Putamen (tissue), 1 donor: ENCODE data around the gene ZNRF2.
A peak's percentile ranks its signal among the peaks of the same experiment; 100 is the strongest.

Experiments used
- DNase-seq: peaks from one replicate; pipeline ENCODE4 v3.0.0-alpha.2; 2016; ENCODE audit warnings: low spot score

Gene ZNRF2

DNA sequence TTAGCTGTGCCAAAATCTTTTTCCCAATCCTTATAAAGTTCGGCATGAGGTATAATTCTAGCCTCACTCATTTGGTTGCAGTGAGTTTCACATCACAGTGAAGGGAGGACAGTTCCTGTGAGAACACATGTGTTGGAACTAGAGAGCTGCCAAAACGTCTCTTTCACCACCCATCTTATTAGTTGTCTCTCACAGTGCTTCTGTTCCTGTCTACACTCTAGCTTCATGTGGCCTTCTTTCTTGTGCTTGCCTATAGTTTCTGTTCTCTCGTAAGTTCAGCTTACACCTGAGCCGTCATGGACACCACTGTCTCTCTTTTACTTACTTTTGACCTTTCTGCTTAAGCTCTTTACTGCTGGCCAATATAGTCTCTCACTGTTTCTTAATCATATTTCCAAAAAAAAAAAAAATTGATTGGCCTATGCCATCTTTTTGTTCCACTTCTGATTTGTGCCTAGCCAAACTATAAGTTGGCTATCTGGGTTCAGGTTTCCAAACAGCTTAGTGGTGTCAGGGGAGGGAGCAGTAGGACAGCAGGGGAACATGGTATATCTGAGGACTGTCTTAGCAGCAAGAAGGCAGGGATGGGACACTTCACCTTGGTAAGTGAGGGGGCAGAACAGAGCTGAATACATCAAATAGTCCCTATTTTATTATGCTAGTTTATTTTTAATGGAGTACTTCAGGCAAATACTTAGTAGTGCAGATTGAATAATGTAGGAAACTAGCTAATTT lies 38.0 kb downstream of the ZNRF2 start:
- DNase-seq: peak; percentile 21

GRCh38 chr7:30323006-30323355 lies 38.6 kb downstream of the ZNRF2 start:
- DNase-seq: no peak

DNA sequence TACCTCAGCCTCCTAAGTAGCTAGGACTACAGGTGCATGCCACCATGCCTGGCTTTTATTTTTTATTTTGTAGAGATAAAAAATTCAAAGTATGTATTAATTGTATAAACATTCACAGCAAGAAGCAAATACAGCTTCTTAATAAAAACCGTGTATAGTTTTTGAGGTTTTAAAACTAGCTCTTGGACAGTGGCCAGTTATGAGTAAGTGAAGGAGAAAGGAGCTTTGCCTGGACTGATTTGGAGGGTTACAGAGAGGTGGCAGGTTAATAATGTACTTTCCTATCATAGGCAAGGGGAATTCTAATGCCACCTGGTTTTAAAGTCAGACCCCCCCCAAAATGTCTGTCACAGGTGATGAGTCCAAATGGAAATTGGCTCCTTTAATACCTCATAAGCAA lies 43.4 kb downstream of the ZNRF2 start:
- no peak for DNase-seq

- DNase-seq: no peak
These were observed 44.0 kb downstream of the ZNRF2 start for GRCh38 chr7:30328381-30328780.

GRCh38 chr7:30329716-30330115 lies 45.3 kb downstream of the ZNRF2 start:
- no peak for DNase-seq

- DNase-seq: no peak
These were observed 46.0 kb downstream of the ZNRF2 start for GRCh38 chr7:30330134-30331111.

DNA sequence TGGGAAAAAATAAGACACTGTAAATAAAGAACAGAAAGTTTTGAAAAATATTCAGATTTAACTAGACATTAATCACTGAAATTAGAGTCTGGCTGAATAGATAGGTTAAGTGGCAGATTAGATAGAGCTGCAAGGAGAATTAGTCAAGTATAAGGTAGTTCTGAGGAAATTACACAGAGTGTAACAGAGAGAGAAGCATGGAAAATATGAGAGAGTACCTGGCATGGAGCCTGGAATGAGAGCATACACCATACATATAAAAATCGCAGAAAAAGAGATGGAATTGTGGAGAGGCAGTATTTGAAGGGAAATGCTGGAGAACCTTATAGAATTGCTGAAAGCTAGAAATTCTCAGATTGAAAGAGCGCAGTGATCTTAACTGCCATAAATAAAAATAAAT lies 46.9 kb downstream of the ZNRF2 start:
- no peak for DNase-seq

GRCh38 chr7:30332549-30332948 lies 48.2 kb downstream of the ZNRF2 start:
- DNase-seq: no peak

DNA sequence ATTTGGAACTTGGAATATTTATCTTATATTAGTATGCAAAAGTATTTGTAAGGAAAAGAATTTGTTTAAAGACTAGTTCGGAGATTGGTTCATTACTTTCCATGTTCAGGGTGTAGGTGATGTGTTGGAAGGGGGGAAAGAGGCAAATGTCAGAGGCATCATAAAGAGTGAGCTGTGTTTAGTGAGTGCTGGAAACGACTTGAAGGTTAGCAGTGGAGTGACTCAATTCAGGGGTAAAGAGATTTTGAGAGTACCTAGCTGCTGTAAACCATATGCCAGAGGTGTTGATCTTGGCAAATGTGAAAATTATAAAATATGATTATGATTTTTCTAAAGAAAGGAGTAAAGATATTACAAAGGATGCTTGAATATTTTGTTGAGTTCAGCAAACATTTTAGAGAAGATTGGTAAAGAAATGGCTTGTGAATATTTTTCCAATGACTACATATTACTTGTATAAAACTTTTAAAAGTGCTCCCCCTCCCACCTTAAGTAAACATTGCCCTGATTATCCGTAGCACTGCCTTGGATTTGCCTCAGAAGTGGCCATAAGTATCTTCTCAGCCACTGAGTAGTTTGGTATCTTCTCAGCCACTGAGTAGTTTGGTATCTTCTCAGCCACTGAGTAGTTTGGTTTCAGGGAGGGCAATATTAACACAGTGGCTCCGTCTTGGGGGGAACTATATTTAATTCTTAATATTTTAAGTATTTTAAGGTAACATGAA lies 51.5 kb downstream of the ZNRF2 start:
- no peak for DNase-seq

DNA sequence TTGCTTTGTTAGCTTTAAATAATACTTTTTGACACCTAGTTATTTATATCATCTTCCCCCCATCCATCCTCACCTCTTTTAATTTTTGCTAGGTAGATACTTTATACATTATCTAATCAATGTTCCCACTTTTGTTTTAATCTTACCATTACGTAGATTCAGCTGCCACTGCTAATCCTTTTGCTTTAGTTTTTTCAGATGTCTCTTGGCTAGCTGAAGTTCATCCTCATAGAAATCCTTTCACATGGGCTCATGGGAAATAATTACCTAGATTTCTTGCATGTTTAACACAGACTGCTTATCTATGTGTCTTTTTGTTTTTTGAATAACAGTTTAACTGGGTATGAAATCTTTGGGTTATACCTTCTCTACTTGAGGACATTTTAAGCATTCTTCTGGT lies 60.1 kb downstream of the ZNRF2 start:
- DNase-seq: no peak

GRCh38 chr7:30347226-30348082 lies 63.1 kb downstream of the ZNRF2 start:
- DNase-seq: no peak

- DNase-seq: no peak
These were observed 63.7 kb downstream of the ZNRF2 start for GRCh38 chr7:30348083-30348560.

GRCh38 chr7:30349170-30349569 lies 64.8 kb downstream of the ZNRF2 start:
- no peak for DNase-seq

- DNase-seq: no peak
These were observed 65.4 kb downstream of the ZNRF2 start for GRCh38 chr7:30349816-30350215.

DNA sequence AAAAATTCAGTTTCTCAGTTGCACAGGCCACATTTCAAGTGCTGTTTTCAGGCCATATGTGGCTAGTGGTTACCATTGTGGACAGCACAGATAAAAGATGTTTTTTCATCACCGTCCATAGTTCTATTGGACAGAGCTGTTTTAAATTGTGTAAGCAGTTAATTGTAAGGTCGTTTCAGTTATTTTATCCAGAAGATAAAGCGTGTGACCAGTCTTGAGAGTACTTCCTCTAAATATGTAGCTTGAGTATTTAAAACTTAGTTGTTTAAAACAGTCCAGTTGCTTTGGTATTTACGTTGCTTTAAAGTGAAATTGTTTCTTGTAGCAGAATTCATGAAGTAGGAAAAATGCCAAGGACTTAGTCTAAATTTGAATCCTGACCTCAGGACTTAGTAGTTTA lies 66.9 kb downstream of the ZNRF2 start:
- DNase-seq: no peak

DNA sequence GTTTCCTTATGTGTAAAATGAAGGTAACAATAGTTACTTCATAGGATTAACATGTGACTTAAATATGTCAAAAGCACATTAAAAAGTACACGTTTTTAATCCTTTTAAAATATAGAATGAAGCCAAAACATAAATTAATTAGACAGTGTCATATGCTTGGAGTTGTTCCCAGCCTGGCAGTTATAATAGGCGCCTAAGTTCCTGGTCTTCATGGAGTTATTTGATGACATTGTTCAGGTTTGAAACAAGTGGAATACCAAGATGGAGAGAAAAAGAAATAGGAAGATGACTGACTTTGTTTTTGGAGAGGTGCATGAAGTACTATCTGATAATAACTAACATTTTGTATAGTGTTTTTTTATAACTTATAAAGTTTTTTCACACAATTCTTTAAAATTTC lies 67.3 kb downstream of the ZNRF2 start:
- no peak for DNase-seq

GRCh38 chr7:30352169-30352568 lies 67.8 kb downstream of the ZNRF2 start:
- no peak for DNase-seq

DNA sequence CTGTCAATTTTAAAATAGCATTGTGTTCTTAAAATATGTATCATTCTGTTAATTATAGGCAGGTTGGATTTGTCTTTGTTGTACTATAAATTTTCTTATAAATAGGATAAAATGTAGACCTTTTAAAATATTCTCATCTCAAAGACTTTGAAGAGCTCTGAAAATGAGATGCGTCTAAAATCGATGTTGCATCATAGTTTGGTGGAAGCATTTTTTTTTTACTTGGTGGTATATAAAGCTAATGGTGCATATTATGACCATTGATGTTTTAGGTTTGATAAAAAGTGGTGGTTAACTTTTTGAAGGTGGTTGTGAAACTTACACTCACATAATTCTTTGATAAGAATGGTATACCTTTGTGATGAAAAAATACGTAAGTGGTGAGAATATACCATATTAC lies 69.1 kb downstream of the ZNRF2 start:
- no peak for DNase-seq

- no peak for DNase-seq
These were observed 69.7 kb downstream of the ZNRF2 start for GRCh38 chr7:30353932-30354607.

DNA sequence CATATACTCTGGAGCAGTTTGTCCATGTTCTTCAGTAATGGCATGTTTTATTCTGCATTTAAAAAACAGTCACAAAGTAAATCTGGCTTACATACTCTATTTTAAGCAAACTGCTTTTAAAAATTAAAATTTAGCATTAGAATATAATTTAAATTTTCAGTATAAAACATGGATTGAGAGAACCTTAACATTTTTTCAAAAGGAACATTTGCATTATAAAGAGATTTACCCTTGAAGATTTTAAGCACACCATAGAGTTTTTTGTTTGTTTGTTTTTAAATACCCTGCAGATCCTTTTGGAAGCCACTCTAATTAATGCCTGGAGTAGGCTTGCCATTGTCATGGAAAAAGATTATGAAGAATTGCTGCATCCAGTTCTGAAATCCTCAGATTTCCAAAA lies 70.4 kb downstream of the ZNRF2 start:
- no peak for DNase-seq

DNA sequence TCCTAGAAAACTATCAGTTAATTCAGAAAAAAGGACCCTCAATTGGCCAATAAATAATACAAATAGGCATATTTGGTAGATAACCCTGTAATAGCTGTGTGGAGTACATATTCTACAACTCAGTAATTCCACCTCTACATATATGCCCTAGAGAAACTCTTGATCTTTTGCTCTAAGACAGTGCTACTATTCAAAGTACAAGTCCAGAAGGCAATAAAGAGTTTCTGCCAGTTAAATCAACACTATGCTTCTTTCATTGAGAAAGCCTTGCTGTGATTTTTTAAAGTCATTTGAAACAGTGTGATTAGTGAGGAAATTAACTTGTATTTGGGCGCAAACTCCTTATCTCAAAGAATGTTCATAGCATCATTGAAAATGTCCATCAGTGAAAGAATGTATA lies 75.6 kb downstream of the ZNRF2 start:
- no peak for DNase-seq
